HG03457 (cell line): ENCODE measurements around the gene CLCC1.

Experiments used
- ATAC-seq: cut with Tn5 transposase; IDR thresholded peaks from one replicate; pipeline ENCODE4 v1.9.1; 2021; ENCODE audit warnings: moderate number of reproducible peaks; ENCODE audit not compliant: unreplicated experiment

The CLCC1 gene

DNA sequence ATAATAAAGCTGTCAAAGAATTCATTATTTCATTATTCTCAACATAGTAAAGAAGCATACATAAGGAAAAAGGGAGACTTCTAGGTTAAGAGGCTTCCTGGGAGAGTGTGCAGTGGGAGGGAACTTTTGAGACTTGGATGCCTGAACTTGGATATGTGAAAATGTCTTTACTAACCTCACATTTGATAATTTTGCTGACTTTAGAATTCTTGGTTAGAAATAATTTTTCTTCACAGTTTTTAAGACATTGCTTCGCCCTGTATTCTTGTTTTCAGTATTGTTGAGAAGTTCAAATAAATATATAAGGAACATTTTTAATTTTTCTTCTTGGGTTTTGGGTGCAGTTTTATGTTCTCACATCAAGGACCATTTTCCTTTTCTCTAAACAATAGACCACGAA, 46.5 kb downstream of the CLCC1 start:
- no peak for ATAC-seq
